Astrocyte (in vitro differentiated cells and primary cell): ENCODE data around the gene VAT1L. TPM values are rescaled to one million over a fixed set of nuclear protein-coding genes. Genes with fewer than 3 reads are reported as not detected.

Source experiments
- DNase-seq: peaks from one replicate; pipeline ENCODE4 v3.0.0-alpha.2; 2010; ENCODE audit warnings: low read depth
- FAIRE-seq: peaks from 2 replicates; lab custom pipeline; 2011; peaks lifted over from hg19 to GRCh38; lab: Jason Lieb, UNC
- H2AFZ ChIP-seq: 2 replicates; pipeline ENCODE4 v1.6.0; 2012; ENCODE audit warnings: low read depth, low read length, inconsistent platforms
- H3K27ac ChIP-seq: 2 replicates; pipeline ENCODE4 v1.5.1; 2011; ENCODE audit warnings: low read depth, low read length, inconsistent platforms
- H3K27me3 ChIP-seq: 2 replicates; pipeline ENCODE4 v1.6.0; 2011; ENCODE audit warnings: low read length, inconsistent platforms; ENCODE audit not compliant: insufficient read depth
- H3K36me3 ChIP-seq: 2 replicates; pipeline ENCODE4 v1.5.1; 2011; ENCODE audit warnings: low read length, inconsistent platforms; ENCODE audit not compliant: insufficient read depth
- H3K4me1 ChIP-seq: 2 replicates; pipeline ENCODE4 v1.5.1; 2011; ENCODE audit warnings: low read length, inconsistent platforms; ENCODE audit not compliant: insufficient read depth
- H3K4me2 ChIP-seq: 2 replicates; pipeline ENCODE4 v1.6.0; 2012; ENCODE audit warnings: low read length, inconsistent platforms
- H3K4me3 ChIP-seq: 2 replicates; pipeline ENCODE4 v1.5.1; 2011; ENCODE audit warnings: low read depth, mild to moderate bottlenecking, low read length, inconsistent platforms; ENCODE audit not compliant: insufficient read depth
- H3K79me2 ChIP-seq: 2 replicates; pipeline ENCODE4 v1.6.0; 2012; ENCODE audit warnings: mild to moderate bottlenecking, low read length, inconsistent platforms; ENCODE audit not compliant: insufficient read depth
- H3K9ac ChIP-seq: 2 replicates; pipeline ENCODE4 v1.6.0; 2012; ENCODE audit warnings: mild to moderate bottlenecking, low read length, inconsistent platforms
- H3K9me3 ChIP-seq: 2 replicates; pipeline ENCODE4 v1.5.1; 2012; ENCODE audit warnings: low read depth, mild to moderate bottlenecking, low read length, inconsistent platforms; ENCODE audit not compliant: insufficient read depth
- H4K20me1 ChIP-seq: 2 replicates; pipeline ENCODE4 v1.6.0; 2012; ENCODE audit warnings: low read length, inconsistent platforms; ENCODE audit not compliant: insufficient read depth
- H3K27ac Mint-ChIP-seq: one replicate; pipeline ENCODE4 v1.8.0; 2021; ENCODE audit warnings: mild to moderate bottlenecking, mixed read lengths; ENCODE audit not compliant: unreplicated experiment
- H3K27me3 Mint-ChIP-seq: one replicate; pipeline ENCODE4 v1.8.0; 2021; ENCODE audit warnings: low read depth, mixed read lengths; ENCODE audit not compliant: unreplicated experiment
- H3K36me3 Mint-ChIP-seq: one replicate; pipeline ENCODE4 v1.8.0; 2021; ENCODE audit warnings: low read depth, mixed read lengths; ENCODE audit not compliant: unreplicated experiment
- H3K4me1 Mint-ChIP-seq: one replicate; pipeline ENCODE4 v1.8.0; 2021; ENCODE audit warnings: low read depth, mixed read lengths; ENCODE audit not compliant: unreplicated experiment
- H3K4me3 Mint-ChIP-seq: one replicate; pipeline ENCODE4 v1.8.0; 2021; ENCODE audit warnings: mild to moderate bottlenecking, moderate library complexity, mixed read lengths; ENCODE audit not compliant: unreplicated experiment
- H3K9me3 Mint-ChIP-seq: one replicate; pipeline ENCODE4 v1.8.0; 2021; ENCODE audit warnings: mild to moderate bottlenecking, mixed read lengths; ENCODE audit not compliant: unreplicated experiment
- CTCF ChIP-seq: IDR thresholded peaks from 2 replicates; pipeline ENCODE4 v1.5.1; 2011; ENCODE audit warnings: low read depth, mild to moderate bottlenecking, inconsistent platforms, low read length, moderate library complexity; ENCODE audit not compliant: insufficient read depth
- EZH2 ChIP-seq: IDR thresholded peaks from 2 replicates; pipeline ENCODE4 v1.6.1; 2012; ENCODE audit warnings: mild to moderate bottlenecking, low read length, inconsistent platforms; ENCODE audit not compliant: insufficient read depth
- total RNA-seq: library from RNA; stranded (reverse); gene quantifications from 2 replicates; pipeline ENCODE4 v1.2.1, GENCODE V29; 2021

The VAT1L gene
- total RNA-seq, 1 donor from 2014 or later = 3.3 TPM

GRCh38 chr16:77960766-77961165 is 172.4 kb downstream of the VAT1L start:
- H3K4me1 Mint-ChIP-seq = peaks cover 4% of the 10 kb centered on the region
- DNase-seq (no peak), FAIRE-seq (no peak)
- TF ChIP-seq CTCF = no peak
- no peak for TF ChIP-seq EZH2
- H3K36me3 ChIP-seq = no peaks in the 10 kb centered on the region
- H3K4me1 ChIP-seq = peaks cover 5% of the 10 kb centered on the region
- peaks cover 4% of the 10 kb centered on the region for H3K27me3 Mint-ChIP-seq
- no peak overlapping the region for H3K27ac Mint-ChIP-seq
- no peak overlapping the region for H2AFZ ChIP-seq
- no peaks in the 10 kb centered on the region for H3K27me3 ChIP-seq
- peaks cover 4% of the 10 kb centered on the region for H3K36me3 Mint-ChIP-seq
- H3K4me2 ChIP-seq = no peak overlapping the region
- H3K79me2 ChIP-seq = no peaks in the 10 kb centered on the region
- H4K20me1 ChIP-seq = no peaks in the 10 kb centered on the region
- no peaks in the 10 kb centered on the region for H3K9me3 ChIP-seq
- no peak overlapping the region for H3K4me3 ChIP-seq
- H3K9ac ChIP-seq = no peak overlapping the region
- H3K27ac ChIP-seq = no peak overlapping the region
- no peak overlapping the region for H3K4me3 Mint-ChIP-seq
- H3K9me3 Mint-ChIP-seq = peaks cover 9% of the 10 kb centered on the region

- Mint-ChIP-seq H3K4me1 (peaks cover 4% of the 10 kb centered on the region), H3K27ac (no peak overlapping the region), H3K9me3 (peaks cover 9% of the 10 kb centered on the region), H3K36me3 (peaks cover 4% of the 10 kb centered on the region), H3K27me3 (peaks cover 9% of the 10 kb centered on the region), H3K4me3 (no peak overlapping the region)
- H3K9me3 ChIP-seq = no peaks in the 10 kb centered on the region
- H3K4me3 ChIP-seq = no peak overlapping the region
- H3K27ac ChIP-seq = peak overlapping the region; percentile 44
- no peak overlapping the region for H3K4me2 ChIP-seq
- H3K9ac ChIP-seq = no peak overlapping the region
- H4K20me1 ChIP-seq = no peaks in the 10 kb centered on the region
- no peaks in the 10 kb centered on the region for H3K36me3 ChIP-seq
- TF ChIP-seq CTCF (no peak), EZH2 (no peak)
- H3K27me3 ChIP-seq = no peaks in the 10 kb centered on the region
- H2AFZ ChIP-seq = no peak overlapping the region
- H3K79me2 ChIP-seq = no peaks in the 10 kb centered on the region
- FAIRE-seq (no peak), DNase-seq (peak; percentile 71)
- peaks cover 5% of the 10 kb centered on the region for H3K4me1 ChIP-seq
Observed at GRCh38 chr16:77961814-77962213, 173.4 kb downstream of the VAT1L start.

- Mint-ChIP-seq H3K4me3 (no peak overlapping the region), H3K9me3 (peaks cover 9% of the 10 kb centered on the region), H3K36me3 (peaks cover 4% of the 10 kb centered on the region), H3K27me3 (peaks cover 16% of the 10 kb centered on the region), H3K27ac (no peak overlapping the region), H3K4me1 (peaks cover 4% of the 10 kb centered on the region)
- Histone ChIP-seq H4K20me1 (no peaks in the 10 kb centered on the region), H3K4me2 (no peak overlapping the region), H2AFZ (no peak overlapping the region), H3K27me3 (no peaks in the 10 kb centered on the region), H3K79me2 (no peaks in the 10 kb centered on the region), H3K9me3 (no peaks in the 10 kb centered on the region), H3K9ac (no peak overlapping the region), H3K27ac (no peak overlapping the region), H3K4me1 (peaks cover 5% of the 10 kb centered on the region), H3K4me3 (no peak overlapping the region), H3K36me3 (no peaks in the 10 kb centered on the region)
- FAIRE-seq (no peak), DNase-seq (no peak)
- TF ChIP-seq EZH2 = no peak
- TF ChIP-seq CTCF = no peak
Observed at GRCh38 chr16:77962689-77963088, 174.3 kb downstream of the VAT1L start.
